ENCODE data around the gene TMC1.

TMC1 gene

GRCh38 chr9:72537671-72538070, 16.3 kb downstream of the TMC1 start:
- Histone ChIP-seq H3K79me2 (ENCODE audit: insufficient read depth, low read length) (no peaks in the 10 kb centered on the region), H3K9ac (ENCODE audit: low read length) (no peak overlapping the region), H2AFZ (ENCODE audit: low read length) (no peak overlapping the region), H3K27me3 (ENCODE audit: insufficient read depth, low read length) (no peaks in the 10 kb centered on the region), H3K9me3 (ENCODE audit: low read length) (no peaks in the 10 kb centered on the region), H4K20me1 (ENCODE audit: insufficient read depth, low read length) (no peaks in the 10 kb centered on the region), H3K36me3 (ENCODE audit: insufficient read depth, low read length) (no peaks in the 10 kb centered on the region), H3F3A (ENCODE audit: insufficient read depth, low read length) (no peaks in the 10 kb centered on the region), H3K9me2 (ENCODE audit: low read depth, low read length) (no peaks in the 10 kb centered on the region), H3K27ac (ENCODE audit: low read depth, low read length, poor library complexity, severe bottlenecking) (no peak overlapping the region), H3K4me1 (ENCODE audit: insufficient read depth, low read length, severe bottlenecking) (no peaks in the 10 kb centered on the region), H3K4me2 (ENCODE audit: low read length) (no peak overlapping the region), H3K4me3 (ENCODE audit: low read depth, low read length, poor library complexity, severe bottlenecking) (no peak overlapping the region)
- TF ChIP-seq EZH2 (IDR thresholded peaks at IDR 0.05; ENCODE audit: borderline replicate concordance, low read length) (no peak), CTCF (IDR thresholded peaks at IDR 0.05; ENCODE audit: low read length) (no peak)

GRCh38 chr9:72538921-72539702, 17.7 kb downstream of the TMC1 start:
- H3K27ac ChIP-seq (ENCODE audit: low read depth, low read length, poor library complexity, severe bottlenecking), result no peak overlapping the region
- no peaks in the 10 kb centered on the region for H3K36me3 ChIP-seq (ENCODE audit: insufficient read depth, low read length)
- no peaks in the 10 kb centered on the region for H3K4me1 ChIP-seq (ENCODE audit: insufficient read depth, low read length, severe bottlenecking)
- H3K79me2 ChIP-seq (ENCODE audit: insufficient read depth, low read length), result no peaks in the 10 kb centered on the region
- H3K4me3 ChIP-seq (ENCODE audit: low read depth, low read length, poor library complexity, severe bottlenecking), result no peak overlapping the region
- H3K4me2 ChIP-seq (ENCODE audit: low read length), result no peak overlapping the region
- no peak overlapping the region for H2AFZ ChIP-seq (ENCODE audit: low read length)
- H3K9me3 ChIP-seq (ENCODE audit: low read length), result no peaks in the 10 kb centered on the region
- H3F3A ChIP-seq (ENCODE audit: insufficient read depth, low read length), result no peaks in the 10 kb centered on the region
- H3K9ac ChIP-seq (ENCODE audit: low read length), result no peak overlapping the region
- no peaks in the 10 kb centered on the region for H4K20me1 ChIP-seq (ENCODE audit: insufficient read depth, low read length)
- no peaks in the 10 kb centered on the region for H3K27me3 ChIP-seq (ENCODE audit: insufficient read depth, low read length)
- no peaks in the 10 kb centered on the region for H3K9me2 ChIP-seq (ENCODE audit: low read depth, low read length)
- TF ChIP-seq CTCF (IDR thresholded peaks at IDR 0.05; ENCODE audit: low read length), result no peak
- no peak for TF ChIP-seq EZH2 (IDR thresholded peaks at IDR 0.05; ENCODE audit: borderline replicate concordance, low read length)

DNA sequence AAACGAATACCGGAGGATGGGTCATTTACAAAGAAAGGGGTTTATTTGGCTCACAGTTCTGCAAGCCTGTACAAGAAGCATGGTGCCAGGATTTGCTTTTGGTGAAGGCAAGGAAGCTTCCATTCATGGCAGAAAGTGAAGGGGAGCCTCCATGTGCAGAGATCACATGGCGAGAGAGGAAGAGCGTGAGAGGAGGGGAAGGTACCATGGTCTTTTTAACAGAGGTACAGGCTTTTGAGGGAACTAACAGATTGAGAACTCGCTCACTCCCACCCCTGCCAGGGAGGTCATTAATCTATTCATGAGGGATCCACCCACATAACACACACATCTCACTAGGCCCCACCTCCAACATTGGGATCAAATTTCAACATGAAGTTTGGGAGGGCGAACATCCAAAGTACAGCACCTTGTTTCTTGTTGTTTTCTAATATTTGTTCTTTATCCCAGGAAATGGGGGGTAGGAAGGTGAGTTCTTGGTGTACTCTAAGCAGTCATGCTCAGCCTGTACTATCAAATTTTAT, 18.5 kb downstream of the TMC1 start:
- H3K9ac ChIP-seq (ENCODE audit: low read length), result no peak overlapping the region
- H4K20me1 ChIP-seq (ENCODE audit: insufficient read depth, low read length), result no peaks in the 10 kb centered on the region
- no peaks in the 10 kb centered on the region for H3K9me2 ChIP-seq (ENCODE audit: low read depth, low read length)
- H3K9me3 ChIP-seq (ENCODE audit: low read length), result no peaks in the 10 kb centered on the region
- no peak overlapping the region for H3K27ac ChIP-seq (ENCODE audit: low read depth, low read length, poor library complexity, severe bottlenecking)
- H3K4me1 ChIP-seq (ENCODE audit: insufficient read depth, low read length, severe bottlenecking), result no peaks in the 10 kb centered on the region
- no peak overlapping the region for H3K4me3 ChIP-seq (ENCODE audit: low read depth, low read length, poor library complexity, severe bottlenecking)
- no peak overlapping the region for H3K4me2 ChIP-seq (ENCODE audit: low read length)
- H3K36me3 ChIP-seq (ENCODE audit: insufficient read depth, low read length), result no peaks in the 10 kb centered on the region
- H3K27me3 ChIP-seq (ENCODE audit: insufficient read depth, low read length), result no peaks in the 10 kb centered on the region
- H3F3A ChIP-seq (ENCODE audit: insufficient read depth, low read length), result no peaks in the 10 kb centered on the region
- H3K79me2 ChIP-seq (ENCODE audit: insufficient read depth, low read length), result no peaks in the 10 kb centered on the region
- TF ChIP-seq EZH2 (IDR thresholded peaks at IDR 0.05; ENCODE audit: borderline replicate concordance, low read length), result no peak
- no peak for TF ChIP-seq CTCF (IDR thresholded peaks at IDR 0.05; ENCODE audit: low read length)
- no peak overlapping the region for H2AFZ ChIP-seq (ENCODE audit: low read length)

Measured in OCI-LY1 (cell line).